Calu3 (cell line): ENCODE measurements around the gene ST6GAL1. TPM values are rescaled to one million over a fixed set of nuclear protein-coding genes. Genes with fewer than 3 reads are reported as not detected.
"Not testable (repeated sequence)": the region's sequence is repeated elsewhere in the genome, so short reads cannot be mapped to it uniquely, and the experiment has no call there.

Experiments used
- BruUV-seq: library from RNA; stranded (reverse); fragments of 400-500 nt; replicated peaks from 2 replicates; lab custom pipeline; 2021; lab: Mats Ljungman, UMichigan
- CTCF ChIA-PET: fragments of 300-600 bp; sonication (Branson Sonifier 250); formaldehyde crosslinking; loops from one replicate; lab custom pipeline; 2022; ENCODE audit warnings: antibody characterized with exemption; lab: Charles Lee
- DNase-seq: peaks from one replicate; pipeline ENCODE4 v3.0.0; 2022
- H3K27ac Mint-ChIP-seq: one replicate; pipeline ENCODE4 v1.8.0; 2022; ENCODE audit warnings: mixed read lengths; ENCODE audit not compliant: unreplicated experiment
- H3K27me3 Mint-ChIP-seq: one replicate; pipeline ENCODE4 v1.8.0; 2022; ENCODE audit warnings: mixed read lengths; ENCODE audit not compliant: unreplicated experiment
- H3K36me3 Mint-ChIP-seq: one replicate; pipeline ENCODE4 v1.8.0; 2022; ENCODE audit warnings: mild to moderate bottlenecking, moderate library complexity, mixed read lengths; ENCODE audit not compliant: insufficient read depth, unreplicated experiment
- H3K4me1 Mint-ChIP-seq: one replicate; pipeline ENCODE4 v1.8.0; 2022; ENCODE audit warnings: mild to moderate bottlenecking, low read depth, mixed read lengths; ENCODE audit not compliant: unreplicated experiment
- H3K4me3 Mint-ChIP-seq: one replicate; pipeline ENCODE4 v1.8.0; 2022; ENCODE audit warnings: mild to moderate bottlenecking, low read depth, moderate library complexity, mixed read lengths; ENCODE audit not compliant: unreplicated experiment
- H3K9me3 Mint-ChIP-seq: one replicate; pipeline ENCODE4 v1.8.0; 2022; ENCODE audit warnings: low read depth, mixed read lengths; ENCODE audit not compliant: unreplicated experiment
- CTCF ChIP-seq: fragments of 200-600 bp; IDR thresholded peaks from one replicate; pipeline ENCODE4 v1.8.0; 2022; ENCODE audit warnings: antibody characterized with exemption; ENCODE audit not compliant: unreplicated experiment
- intact Hi-C: fragments of 100-400 bp; cut with micrococcal nuclease; formaldehyde crosslinking; loops from one replicate; pipeline ENCODE4 v1.10.0; 2022; ENCODE audit not compliant: unreplicated experiment
- total RNA-seq: library from RNA; stranded (reverse); gene quantifications from 2 replicates; pipeline ENCODE4 v1.2.3, GENCODE V29; 2022

ST6GAL1 gene
- total RNA-seq, 1 experiment from 2014 or later = 20.4 TPM

GRCh38 chr3:187049462-187050101, 119.3 kb downstream of the ST6GAL1 start:
- no TSS peak for BruUV-seq
- intact Hi-C loops = no loop called here
- no peak for DNase-seq
- Mint-ChIP-seq H3K36me3 (no peaks in the 10 kb centered on the region), H3K4me1 (no peaks in the 10 kb centered on the region), H3K27me3 (no peaks in the 10 kb centered on the region), H3K4me3 (no peak overlapping the region), H3K27ac (no peak overlapping the region), H3K9me3 (no peaks in the 10 kb centered on the region)
- CTCF ChIA-PET = interaction anchor here (0.8 kb wide), 1 partner anchor 221 kb away, joined by 10 read pairs; no protein-coding TSS in a partner anchor
- no peak for TF ChIP-seq CTCF

GRCh38 chr3:187051066-187051465, 120.7 kb downstream of the ST6GAL1 start:
- Mint-ChIP-seq H3K27ac (no peak overlapping the region), H3K4me3 (no peak overlapping the region), H3K9me3 (peaks cover 8% of the 10 kb centered on the region), H3K36me3 (no peaks in the 10 kb centered on the region), H3K4me1 (no peaks in the 10 kb centered on the region), H3K27me3 (no peaks in the 10 kb centered on the region)
- CTCF ChIA-PET = interaction anchor here (0.7 kb wide), 1 partner anchor 25 kb away, joined by 3 read pairs; no protein-coding TSS in a partner anchor
- no peak for TF ChIP-seq CTCF
- intact Hi-C loops = no loop called here
- BruUV-seq = no TSS peak
- DNase-seq = no peak

GRCh38 chr3:187051724-187052366, 121.5 kb downstream of the ST6GAL1 start:
- intact Hi-C loops = no loop called here
- DNase-seq = no peak
- no TSS peak for BruUV-seq
- Mint-ChIP-seq H3K9me3 (peaks cover 11% of the 10 kb centered on the region), H3K4me1 (no peaks in the 10 kb centered on the region), H3K27ac (no peak overlapping the region), H3K36me3 (no peaks in the 10 kb centered on the region), H3K4me3 (no peak overlapping the region), H3K27me3 (no peaks in the 10 kb centered on the region)
- CTCF ChIA-PET = interaction anchor here (0.7 kb wide), 1 partner anchor 25 kb away, joined by 3 read pairs; no protein-coding TSS in a partner anchor
- TF ChIP-seq CTCF = no peak

GRCh38 chr3:187052427-187052826, 122.1 kb downstream of the ST6GAL1 start:
- H3K27me3 Mint-ChIP-seq, H3K4me3 Mint-ChIP-seq, H3K36me3 Mint-ChIP-seq, H3K27ac Mint-ChIP-seq, CTCF ChIA-PET, H3K4me1 Mint-ChIP-seq, intact Hi-C loops, DNase-seq, BruUV-seq: not testable (repeated sequence)
- peaks cover 15% of the 10 kb centered on the region for H3K9me3 Mint-ChIP-seq

- H3K27me3 Mint-ChIP-seq, H3K4me3 Mint-ChIP-seq, H3K4me1 Mint-ChIP-seq, H3K27ac Mint-ChIP-seq, H3K36me3 Mint-ChIP-seq, CTCF ChIA-PET, intact Hi-C loops, BruUV-seq, DNase-seq: not testable (repeated sequence)
- peaks cover 18% of the 10 kb centered on the region for H3K9me3 Mint-ChIP-seq
Observed at GRCh38 chr3:187054433-187054832, 124.1 kb downstream of the ST6GAL1 start.

- CTCF ChIA-PET, H3K4me3 Mint-ChIP-seq, H3K4me1 Mint-ChIP-seq, H3K36me3 Mint-ChIP-seq, DNase-seq, BruUV-seq, H3K27ac Mint-ChIP-seq, intact Hi-C loops, H3K27me3 Mint-ChIP-seq: not testable (repeated sequence)
- H3K9me3 Mint-ChIP-seq = peaks cover 22% of the 10 kb centered on the region
Observed at GRCh38 chr3:187057803-187058202, 127.5 kb downstream of the ST6GAL1 start.
